ENCODE measurements around the gene SMYD1.

Gene SMYD1

DNA sequence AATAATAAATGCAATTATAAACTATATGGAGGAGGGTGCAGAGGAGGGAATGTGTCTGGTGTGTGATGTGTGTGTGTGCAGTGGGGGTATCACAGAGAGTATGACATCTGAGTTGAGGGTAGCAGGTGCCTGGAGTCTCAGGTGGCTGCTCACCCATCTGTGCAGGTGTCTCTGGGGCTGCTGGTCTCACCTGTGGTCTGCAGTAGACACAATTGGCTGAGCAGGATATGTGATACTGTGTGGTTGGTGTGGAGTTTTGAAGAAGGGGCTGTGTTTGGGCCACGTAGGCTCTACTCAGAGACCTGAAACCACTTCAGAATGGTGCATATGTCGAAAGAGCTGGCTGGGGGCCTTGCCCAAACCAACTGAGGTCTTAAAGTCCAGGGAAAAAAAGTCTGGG lies 43.2 kb downstream of the SMYD1 start:
- Mint-ChIP-seq H3K4me3 (no peak overlapping the region), H3K4me1 (ENCODE audit: low read depth) (no peaks in the 10 kb centered on the region), H3K27ac (no peak overlapping the region), H3K36me3 (ENCODE audit: low read depth) (no peaks in the 10 kb centered on the region), H3K27me3 (no peaks in the 10 kb centered on the region), H3K9me3 (no peaks in the 10 kb centered on the region)
- intact Hi-C loops (cut with micrococcal nuclease): no loop called here

DNA sequence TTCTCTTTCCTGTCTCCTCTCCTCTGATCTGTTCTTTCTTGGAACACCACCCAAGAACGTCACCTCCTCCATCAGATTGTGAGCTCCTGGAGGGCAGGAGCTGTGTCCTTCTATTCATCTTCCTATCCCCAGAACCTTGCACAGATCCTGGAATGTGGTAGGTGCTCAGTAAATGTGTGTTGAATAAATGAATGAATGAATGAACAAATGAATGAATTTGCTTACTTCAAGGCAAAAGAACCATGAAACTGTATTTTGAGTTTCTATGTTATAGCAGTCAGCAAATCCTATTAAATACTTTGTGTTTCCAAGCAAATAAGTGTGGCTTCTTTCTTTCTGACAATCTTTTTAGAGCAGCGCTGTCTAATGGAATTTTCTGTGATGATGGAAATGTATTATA lies 45.4 kb downstream of the SMYD1 start:
- no peaks in the 10 kb centered on the region for H3K4me1 Mint-ChIP-seq (ENCODE audit: low read depth)
- H3K27ac Mint-ChIP-seq: no peak overlapping the region
- H3K4me3 Mint-ChIP-seq: no peak overlapping the region
- intact Hi-C loops (cut with micrococcal nuclease): no loop called here
- peaks cover 1% of the 10 kb centered on the region for H3K27me3 Mint-ChIP-seq
- H3K36me3 Mint-ChIP-seq (ENCODE audit: low read depth): no peaks in the 10 kb centered on the region
- H3K9me3 Mint-ChIP-seq: no peaks in the 10 kb centered on the region

DNA sequence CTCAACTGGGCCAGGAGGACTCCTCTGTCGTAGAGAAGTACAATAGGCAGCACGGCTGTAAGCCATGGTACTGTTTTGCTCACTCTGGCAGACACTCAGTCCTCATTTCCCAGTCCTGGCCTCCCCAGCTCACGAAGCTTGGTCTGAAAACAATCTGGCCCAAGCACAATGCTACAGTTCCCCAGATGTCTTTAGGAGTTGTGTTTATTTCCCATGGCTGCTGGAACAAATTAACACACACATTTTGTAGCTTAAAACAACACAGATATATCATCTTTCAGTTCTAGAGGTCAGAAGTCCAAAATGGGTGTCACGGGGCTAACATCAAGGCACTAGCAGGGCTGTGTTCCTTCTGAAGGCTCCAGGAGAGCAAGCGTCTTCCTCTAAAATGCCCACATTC lies 47.3 kb downstream of the SMYD1 start:
- Mint-ChIP-seq H3K9me3 (no peaks in the 10 kb centered on the region), H3K4me1 (ENCODE audit: low read depth) (no peaks in the 10 kb centered on the region), H3K27ac (no peak overlapping the region), H3K27me3 (peaks cover 1% of the 10 kb centered on the region), H3K4me3 (no peak overlapping the region), H3K36me3 (ENCODE audit: low read depth) (no peaks in the 10 kb centered on the region)
- intact Hi-C loops (cut with micrococcal nuclease): no loop called here

DNA sequence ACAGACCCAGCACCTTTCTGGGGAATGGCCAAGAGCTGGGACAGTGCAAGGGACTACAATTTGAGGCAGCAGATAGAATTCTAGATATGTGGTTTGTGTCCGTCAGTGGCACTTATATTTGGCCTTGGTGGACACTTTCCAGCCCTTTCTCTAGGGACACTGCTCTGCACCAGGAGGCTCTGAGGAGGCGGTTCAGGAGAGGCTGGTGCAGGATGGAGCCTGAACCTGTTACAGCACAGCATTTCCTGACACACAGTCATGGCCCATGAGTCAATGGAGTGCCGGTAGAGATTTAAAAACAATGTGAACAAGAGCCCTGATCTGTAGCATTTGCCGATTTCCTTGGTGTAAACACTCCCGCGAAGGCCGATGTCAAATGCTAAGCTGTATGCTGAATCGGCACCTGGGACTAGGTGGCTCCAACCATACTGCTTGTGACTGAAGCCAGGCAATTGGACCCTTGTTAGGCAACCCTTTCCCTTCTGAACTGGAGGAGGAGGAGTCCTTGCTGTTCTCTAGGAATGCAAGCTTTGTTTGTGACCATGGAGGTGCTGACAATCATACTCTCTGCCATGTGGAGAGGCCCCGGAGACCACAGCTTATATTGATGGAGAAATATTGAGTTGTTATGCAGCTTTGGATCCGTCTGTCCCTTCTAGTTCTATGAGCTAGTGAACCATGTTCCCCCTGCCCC lies 48.3 kb downstream of the SMYD1 start:
- H3K27ac Mint-ChIP-seq: no peak overlapping the region
- H3K4me3 Mint-ChIP-seq: no peak overlapping the region
- intact Hi-C loops (cut with micrococcal nuclease): no loop called here
- H3K27me3 Mint-ChIP-seq: peaks cover 1% of the 10 kb centered on the region
- H3K9me3 Mint-ChIP-seq: no peaks in the 10 kb centered on the region
- no peaks in the 10 kb centered on the region for H3K4me1 Mint-ChIP-seq (ENCODE audit: low read depth)
- H3K36me3 Mint-ChIP-seq (ENCODE audit: low read depth): no peaks in the 10 kb centered on the region

DNA sequence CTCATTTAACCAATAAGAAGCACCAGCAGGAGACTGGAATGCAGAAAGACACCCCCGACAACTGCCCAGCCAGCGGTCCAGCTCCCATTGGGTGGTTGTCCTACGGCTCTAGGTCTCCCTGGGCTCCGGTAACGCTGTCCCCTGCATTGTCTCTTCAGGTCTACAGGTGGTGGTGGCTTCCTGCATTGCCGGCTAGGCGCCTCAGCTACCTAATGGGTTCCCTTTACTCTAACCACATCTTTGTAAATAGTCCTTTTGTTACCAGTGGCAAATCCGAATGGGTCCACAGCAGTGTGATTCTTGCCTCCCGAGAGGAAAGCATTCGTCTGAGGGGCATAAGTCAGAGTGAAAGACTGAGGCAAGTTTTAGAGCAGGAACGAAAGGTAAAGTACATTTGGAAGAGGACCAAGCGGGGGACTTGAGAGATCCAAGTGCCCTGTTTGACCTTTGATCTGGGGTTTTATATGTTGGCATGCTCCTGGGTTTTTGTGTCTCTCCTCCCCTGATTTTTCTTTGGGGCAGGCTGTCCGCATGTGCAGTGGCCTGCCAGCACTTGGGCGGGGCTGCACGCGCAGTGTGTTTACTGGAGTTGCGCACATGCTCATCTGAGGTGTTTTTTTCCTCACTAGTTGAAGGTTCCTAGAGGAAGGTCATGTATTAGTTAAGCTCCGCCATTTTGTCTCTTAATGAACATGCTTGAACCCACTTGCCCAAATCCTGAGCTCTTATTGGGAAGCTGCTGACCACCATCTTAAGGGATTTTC lies 49.2 kb downstream of the SMYD1 start:
- Mint-ChIP-seq H3K4me3 (no peak overlapping the region), H3K9me3 (no peaks in the 10 kb centered on the region), H3K4me1 (ENCODE audit: low read depth) (no peaks in the 10 kb centered on the region), H3K27me3 (peaks cover 1% of the 10 kb centered on the region), H3K36me3 (ENCODE audit: low read depth) (no peaks in the 10 kb centered on the region), H3K27ac (no peak overlapping the region)
- intact Hi-C loops (cut with micrococcal nuclease): no loop called here

DNA sequence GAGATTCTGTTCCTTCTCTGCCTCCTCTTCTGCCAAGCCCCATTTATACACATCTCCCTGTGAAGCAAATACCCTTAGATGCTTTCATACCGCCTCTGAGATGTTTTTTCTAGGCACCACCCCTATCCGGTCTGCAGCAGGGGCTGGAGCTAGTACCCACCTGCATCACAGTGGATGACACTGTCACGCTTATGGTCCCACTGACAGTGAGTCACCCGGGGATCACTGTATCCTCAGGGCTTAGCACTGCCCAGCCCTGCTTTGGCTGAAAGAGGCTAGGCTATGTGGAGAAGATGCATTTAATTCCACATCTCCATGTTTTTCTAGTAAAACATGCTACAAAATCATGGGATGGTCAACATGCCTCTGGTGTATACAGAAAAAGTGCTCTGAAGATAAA lies 50.3 kb downstream of the SMYD1 start:
- Mint-ChIP-seq H3K27ac (no peak overlapping the region), H3K36me3 (ENCODE audit: low read depth) (no peaks in the 10 kb centered on the region), H3K9me3 (no peaks in the 10 kb centered on the region), H3K4me1 (ENCODE audit: low read depth) (no peaks in the 10 kb centered on the region), H3K4me3 (no peak overlapping the region), H3K27me3 (peaks cover 1% of the 10 kb centered on the region)
- intact Hi-C loops (cut with micrococcal nuclease): no loop called here

DNA sequence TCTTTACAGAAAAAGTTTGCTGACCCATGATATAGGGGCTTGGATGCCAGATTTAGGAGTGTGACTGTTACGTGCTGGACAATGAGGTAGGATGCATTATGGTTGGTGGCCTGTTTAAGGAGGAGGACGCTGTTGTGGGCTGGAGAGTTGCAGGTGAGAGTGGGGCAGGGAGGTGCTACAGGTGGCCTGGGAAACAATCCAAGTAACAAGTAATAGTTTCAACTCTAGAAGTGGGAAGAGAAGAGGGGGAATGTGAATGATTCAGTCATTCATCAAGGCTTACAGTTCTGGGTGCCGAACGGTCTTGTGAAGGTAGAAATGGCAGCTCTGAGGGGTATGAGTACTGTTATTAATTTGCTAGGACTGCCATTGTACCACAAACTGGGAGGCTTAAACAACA lies 54.1 kb downstream of the SMYD1 start:
- Mint-ChIP-seq H3K9me3 (no peaks in the 10 kb centered on the region), H3K36me3 (ENCODE audit: low read depth) (no peaks in the 10 kb centered on the region), H3K27ac (no peak overlapping the region), H3K4me3 (no peak overlapping the region), H3K27me3 (peaks cover 6% of the 10 kb centered on the region), H3K4me1 (ENCODE audit: low read depth) (no peaks in the 10 kb centered on the region)
- intact Hi-C loops (cut with micrococcal nuclease): no loop called here

DNA sequence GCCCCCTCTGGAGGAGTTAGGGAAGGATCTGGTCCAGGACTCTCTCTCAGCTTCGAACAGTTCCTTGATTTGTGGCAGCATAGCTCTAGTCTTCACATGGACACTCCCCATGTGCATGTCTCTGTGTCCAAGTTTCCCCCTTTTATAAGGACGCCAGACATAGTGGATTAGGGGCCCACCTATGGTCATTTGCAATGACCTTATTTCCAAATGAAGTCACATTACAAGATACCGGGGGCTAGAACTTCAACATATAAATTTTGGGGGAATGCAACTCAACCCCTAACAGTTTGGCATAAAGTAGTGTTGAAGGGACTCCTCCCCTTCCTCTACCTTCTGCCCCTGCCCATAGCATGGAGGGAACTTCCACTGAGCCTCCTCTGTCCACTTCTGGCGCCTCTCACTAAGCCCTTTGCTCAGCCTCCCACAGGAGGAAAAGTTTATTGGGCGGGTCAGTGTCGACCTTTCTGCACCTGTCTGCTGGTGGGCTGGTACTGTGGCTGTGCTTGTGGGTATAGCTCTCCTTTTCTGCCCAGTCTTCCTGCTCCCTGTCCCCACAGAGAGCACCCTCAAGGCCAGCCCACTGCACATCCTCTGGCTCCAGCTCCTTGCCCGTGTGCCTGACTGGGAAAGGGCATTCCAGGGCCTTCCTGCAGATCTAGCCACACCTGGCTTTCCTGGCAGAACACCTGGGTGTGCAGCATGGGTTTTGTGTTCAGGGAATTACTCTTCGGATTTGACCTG lies 54.7 kb downstream of the SMYD1 start:
- intact Hi-C loops (cut with micrococcal nuclease): no loop called here

DNA sequence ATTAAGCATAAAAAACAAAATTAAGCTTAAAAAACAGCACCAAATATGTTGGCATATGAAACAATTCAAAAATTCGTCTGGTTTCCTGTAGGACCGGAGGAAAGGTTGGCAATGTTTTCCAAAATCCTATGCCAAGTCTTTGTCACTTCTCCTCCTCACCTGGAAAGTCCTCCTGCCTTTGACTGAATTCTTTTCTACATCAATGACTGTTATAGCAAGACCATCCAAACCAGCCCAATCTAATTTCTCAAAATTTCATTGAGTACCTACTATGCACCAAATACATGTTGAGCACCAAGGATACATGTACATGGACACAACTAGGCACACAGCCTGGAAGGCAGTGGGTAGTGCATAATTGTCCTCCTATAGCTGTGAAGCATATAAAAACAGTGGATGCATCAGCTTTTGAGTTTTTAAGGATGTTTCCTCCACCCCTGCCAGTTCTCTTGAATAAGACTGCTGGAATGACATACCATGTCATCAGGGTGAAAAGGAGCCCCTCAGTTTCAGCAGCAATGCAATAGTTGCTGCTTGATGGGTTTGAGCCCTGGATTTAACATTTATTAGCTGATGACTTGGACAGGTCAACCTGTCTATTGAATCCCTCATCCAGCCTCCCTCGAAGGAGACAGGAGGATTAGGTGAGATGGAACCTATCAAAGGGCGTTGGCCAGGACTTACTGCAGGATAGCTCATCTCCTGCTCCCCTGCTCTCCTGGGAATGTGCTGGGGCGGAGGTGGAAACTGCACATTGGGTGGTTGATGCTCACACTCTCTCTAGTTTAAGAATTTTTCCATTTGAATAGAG lies 55.7 kb downstream of the SMYD1 start:
- Mint-ChIP-seq H3K27me3 (peaks cover 5% of the 10 kb centered on the region), H3K4me3 (no peak overlapping the region)
- intact Hi-C loops (cut with micrococcal nuclease): no loop called here

More for the DNA sequence above, 54.7 kb downstream of the SMYD1 start:
- H3K36me3 Mint-ChIP-seq (ENCODE audit: low read depth): no peaks in the 10 kb centered on the region
- H3K4me1 Mint-ChIP-seq (ENCODE audit: low read depth): no peaks in the 10 kb centered on the region
- H3K4me3 Mint-ChIP-seq: no peak overlapping the region
- no peaks in the 10 kb centered on the region for H3K9me3 Mint-ChIP-seq
- H3K27ac Mint-ChIP-seq: no peak overlapping the region
- peaks cover 6% of the 10 kb centered on the region for H3K27me3 Mint-ChIP-seq

DNA sequence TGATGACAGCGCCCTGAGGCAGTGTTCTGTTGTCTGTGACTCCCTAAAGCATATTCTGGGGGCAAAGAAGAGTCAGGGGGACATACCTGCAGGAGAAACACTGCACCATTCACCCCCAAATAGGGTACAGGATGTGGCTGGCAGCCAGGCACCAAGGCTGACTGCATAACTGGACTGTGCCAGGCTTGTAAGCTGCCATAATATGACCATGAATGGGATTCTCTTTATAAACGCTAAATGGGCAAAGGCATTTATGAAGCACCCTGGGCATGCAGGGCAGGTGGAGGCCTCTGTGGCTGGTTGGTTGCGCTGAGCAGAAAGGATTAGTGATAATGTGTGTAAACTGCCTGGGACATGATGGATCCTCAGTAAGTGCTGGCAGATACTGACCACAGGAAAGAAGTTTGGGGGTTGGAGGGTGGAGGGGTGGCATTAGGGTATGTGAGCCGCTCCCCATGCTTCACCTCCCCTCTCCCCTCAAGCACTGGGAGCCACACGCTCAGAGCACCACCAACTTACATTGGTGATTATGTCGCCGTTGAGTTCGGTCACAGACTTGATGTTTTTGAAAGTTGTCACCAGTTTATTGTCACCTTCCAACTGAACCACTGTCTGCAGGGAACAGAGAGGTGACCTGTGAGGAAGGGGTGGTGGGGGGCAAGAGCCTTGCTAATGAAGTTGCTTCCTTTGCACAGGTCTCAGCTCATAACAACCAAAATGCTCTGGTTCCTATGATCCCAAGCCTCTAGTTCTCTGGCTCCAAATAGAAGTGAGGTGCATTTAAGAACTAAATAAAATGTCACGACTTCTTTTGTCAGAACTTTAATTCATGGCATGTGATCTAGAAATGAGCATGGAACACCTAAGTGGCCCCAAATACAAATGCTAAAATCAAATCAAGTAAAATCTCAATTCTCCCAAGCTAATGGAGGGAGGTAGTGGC lies 56.6 kb downstream of the SMYD1 start:
- Mint-ChIP-seq H3K9me3 (no peaks in the 10 kb centered on the region), H3K27me3 (peaks cover 5% of the 10 kb centered on the region), H3K4me1 (ENCODE audit: low read depth) (no peaks in the 10 kb centered on the region), H3K36me3 (ENCODE audit: low read depth) (no peaks in the 10 kb centered on the region), H3K27ac (no peak overlapping the region), H3K4me3 (no peak overlapping the region)
- intact Hi-C loops (cut with micrococcal nuclease): no loop called here

More for the DNA sequence above, 55.7 kb downstream of the SMYD1 start:
- Mint-ChIP-seq H3K27ac (no peak overlapping the region), H3K9me3 (no peaks in the 10 kb centered on the region), H3K4me1 (ENCODE audit: low read depth) (no peaks in the 10 kb centered on the region), H3K36me3 (ENCODE audit: low read depth) (no peaks in the 10 kb centered on the region)

DNA sequence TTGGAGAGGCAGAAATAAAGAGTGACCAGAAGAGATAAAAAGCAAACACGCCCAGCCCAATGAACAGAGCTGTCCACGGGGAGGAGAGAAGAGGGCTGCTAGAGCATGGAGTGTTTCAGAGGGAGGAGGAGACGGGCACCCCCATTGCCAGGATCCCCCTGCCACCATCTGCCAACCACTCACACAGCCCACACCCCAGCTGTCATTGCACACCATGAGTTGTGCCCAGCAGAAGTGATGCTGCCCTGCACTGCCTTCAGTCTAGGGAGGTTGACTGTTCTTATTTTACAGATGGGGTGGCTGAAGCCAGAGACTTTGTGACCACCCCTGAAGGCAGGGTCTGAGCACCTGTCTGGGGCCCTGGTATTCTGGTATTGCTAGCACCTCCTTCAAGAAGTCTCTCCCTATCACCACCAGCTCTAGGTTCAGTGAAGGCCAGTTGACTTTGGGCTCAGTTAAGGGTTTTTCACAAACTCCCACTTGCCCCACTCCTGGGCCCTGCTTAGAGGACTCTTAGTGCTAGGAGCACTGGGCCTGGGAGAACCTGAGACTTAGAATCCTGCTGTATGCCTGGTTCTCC lies 57.8 kb downstream of the SMYD1 start:
- Mint-ChIP-seq H3K9me3 (no peaks in the 10 kb centered on the region), H3K4me1 (ENCODE audit: low read depth) (no peaks in the 10 kb centered on the region), H3K4me3 (no peak overlapping the region), H3K27ac (no peak overlapping the region), H3K36me3 (ENCODE audit: low read depth) (no peaks in the 10 kb centered on the region), H3K27me3 (peaks cover 5% of the 10 kb centered on the region)
- intact Hi-C loops (cut with micrococcal nuclease): no loop called here

DNA sequence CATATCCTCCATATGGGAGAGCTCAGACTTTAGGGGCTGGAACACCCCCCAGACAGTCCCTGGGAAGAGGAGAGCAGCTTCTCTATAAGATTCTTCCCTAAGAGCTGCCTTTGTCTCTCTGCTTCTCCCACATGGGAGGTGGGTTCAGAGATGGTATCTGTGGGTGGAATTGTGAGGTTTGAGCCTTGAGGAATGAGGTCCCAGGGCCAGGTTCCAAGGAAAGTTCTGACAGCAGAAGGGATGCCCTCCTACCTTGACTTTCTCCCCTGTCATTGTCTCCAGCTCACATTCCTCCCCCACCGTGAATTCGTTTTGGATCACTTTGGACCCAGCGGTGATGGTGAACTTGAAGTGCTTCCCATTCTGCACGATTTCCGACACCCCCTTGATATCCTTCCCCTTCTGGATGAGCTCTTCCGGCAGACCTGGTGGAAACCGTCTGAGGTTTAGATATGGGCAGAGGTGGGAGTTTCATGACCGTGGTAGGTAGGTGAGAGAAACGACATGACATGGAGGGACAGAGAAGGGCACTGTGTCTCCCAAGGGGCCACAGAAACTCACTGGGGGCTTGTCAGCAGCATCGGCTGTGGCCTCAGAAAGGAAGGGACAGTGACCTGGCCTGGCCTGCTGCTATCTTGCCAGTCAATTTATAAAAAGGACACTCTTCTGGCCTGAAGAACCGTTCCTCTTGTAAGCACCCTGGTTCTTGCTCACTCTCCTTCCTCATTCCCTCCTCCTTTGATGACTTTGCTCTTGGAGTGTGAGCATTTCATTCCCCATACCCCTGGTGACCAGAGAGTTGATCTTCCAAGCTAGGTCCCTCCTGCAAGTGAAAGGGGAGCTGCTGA lies 58.5 kb downstream of the SMYD1 start:
- Mint-ChIP-seq H3K4me1 (ENCODE audit: low read depth) (no peaks in the 10 kb centered on the region), H3K9me3 (no peaks in the 10 kb centered on the region), H3K27me3 (peaks cover 5% of the 10 kb centered on the region), H3K27ac (no peak overlapping the region), H3K36me3 (ENCODE audit: low read depth) (no peaks in the 10 kb centered on the region), H3K4me3 (no peak overlapping the region)
- intact Hi-C loops (cut with micrococcal nuclease): no loop called here

All from dendritic cell treated with granulocyte-macrophage colony-stimulating factor and Interleukin-4, amounts not matched to agents 40 ng/mL and 50 ng/mL, for 4 days (primary cell).